Neural progenitor cell (in vitro differentiated cells): ENCODE data around the gene PSMB8. TPM values are rescaled to one million over a fixed set of nuclear protein-coding genes. Genes with fewer than 3 reads are reported as not detected.

Experiments used
- DNase-seq: peaks from one replicate; pipeline ENCODE4 v3.0.0-alpha.2; 2016; ENCODE audit warnings: low spot score
- H2AFZ ChIP-seq: fragments of 200-600 bp; sonication (generic); replicated peaks from 2 replicates; pipeline ENCODE4 v1.6.1; 2016; ENCODE audit warnings: antibody characterized with exemption
- H3F3A ChIP-seq: fragments of 200-600 bp; sonication (generic); 2 replicates; pipeline ENCODE4 v1.6.1; 2016; ENCODE audit warnings: antibody characterized with exemption, low read depth
- H3K27ac ChIP-seq: fragments of 200-600 bp; sonication (generic); 2 replicates; pipeline ENCODE4 v1.5.1; 2016; ENCODE audit warnings: mild to moderate bottlenecking
- H3K27me3 ChIP-seq: fragments of 200-600 bp; sonication (generic); 2 replicates; pipeline ENCODE4 v1.6.1; 2016; ENCODE audit warnings: mild to moderate bottlenecking, moderate library complexity
- H3K36me3 ChIP-seq: fragments of 200-600 bp; sonication (generic); 2 replicates; pipeline ENCODE4 v1.5.1; 2016
- H3K4me1 ChIP-seq: fragments of 200-600 bp; sonication (generic); 2 replicates; pipeline ENCODE4 v1.6.1; 2016; ENCODE audit warnings: mixed run types
- H3K4me2 ChIP-seq: fragments of 200-600 bp; sonication (generic); 2 replicates; pipeline ENCODE4 v1.6.1; 2016
- H3K4me3 ChIP-seq: fragments of 200-600 bp; sonication (generic); 2 replicates; pipeline ENCODE4 v1.5.1; 2016
- H3K79me2 ChIP-seq: fragments of 200-600 bp; sonication (generic); 2 replicates; pipeline ENCODE4 v1.6.1; 2016; ENCODE audit warnings: low read depth
- H3K9ac ChIP-seq: fragments of 200-600 bp; sonication (generic); 2 replicates; pipeline ENCODE4 v1.6.1; 2016
- H3K9me3 ChIP-seq: fragments of 200-600 bp; sonication (generic); 2 replicates; pipeline ENCODE4 v1.5.1; 2016; ENCODE audit warnings: low read depth
- H4K20me1 ChIP-seq: fragments of 200-600 bp; sonication (generic); 2 replicates; pipeline ENCODE4 v1.6.1; 2016; ENCODE audit warnings: low read depth
- H3K27ac Mint-ChIP-seq: 3 replicates; pipeline ENCODE4 v1.8.0; 2021; ENCODE audit warnings: mixed read lengths
- H3K27me3 Mint-ChIP-seq: 2 replicates; pipeline ENCODE4 v1.8.0; 2022; ENCODE audit warnings: low read depth, mild to moderate bottlenecking, inconsistent platforms, moderate library complexity, mixed read lengths; ENCODE audit not compliant: insufficient read depth
- H3K36me3 Mint-ChIP-seq: 3 replicates; pipeline ENCODE4 v1.8.0; 2021; ENCODE audit warnings: mixed read lengths
- H3K4me1 Mint-ChIP-seq: 3 replicates; pipeline ENCODE4 v1.8.0; 2021; ENCODE audit warnings: mixed read lengths
- H3K4me3 Mint-ChIP-seq: 3 replicates; pipeline ENCODE4 v1.8.0; 2021; ENCODE audit warnings: mild to moderate bottlenecking, moderate library complexity, mixed read lengths
- H3K9me3 Mint-ChIP-seq: 3 replicates; pipeline ENCODE4 v1.8.0; 2020; ENCODE audit warnings: mixed read lengths
- EZH2 ChIP-seq: fragments of 200-600 bp; sonication (generic); IDR thresholded peaks from 2 replicates; pipeline ENCODE4 v1.6.1; 2017; ENCODE audit warnings: antibody characterized with exemption, mild to moderate bottlenecking, moderate library complexity
- EZH2phosphoT487 ChIP-seq: fragments of 200-600 bp; sonication (generic); IDR thresholded peaks from 2 replicates; pipeline ENCODE4 v1.6.1; 2017; ENCODE audit warnings: antibody characterized with exemption
- total RNA-seq: library from RNA; depleted of rRNA; stranded (reverse); fragments of >200 nt; gene quantifications from 2 replicates; pipeline ENCODE4 v1.2.3, GENCODE V29; 2015; ENCODE audit warnings: low replicate concordance
- TF ChIP-seq, protein P1 (sequence below): fragments of 200-600 bp; sonication (generic); IDR thresholded peaks from 2 replicates; pipeline ENCODE4 v1.5.1; 2017; ENCODE audit warnings: antibody characterized with exemption, mild to moderate bottlenecking

The PSMB8 gene
- total RNA-seq, 1 donor from 2014 or later = 2.2 TPM

DNA sequence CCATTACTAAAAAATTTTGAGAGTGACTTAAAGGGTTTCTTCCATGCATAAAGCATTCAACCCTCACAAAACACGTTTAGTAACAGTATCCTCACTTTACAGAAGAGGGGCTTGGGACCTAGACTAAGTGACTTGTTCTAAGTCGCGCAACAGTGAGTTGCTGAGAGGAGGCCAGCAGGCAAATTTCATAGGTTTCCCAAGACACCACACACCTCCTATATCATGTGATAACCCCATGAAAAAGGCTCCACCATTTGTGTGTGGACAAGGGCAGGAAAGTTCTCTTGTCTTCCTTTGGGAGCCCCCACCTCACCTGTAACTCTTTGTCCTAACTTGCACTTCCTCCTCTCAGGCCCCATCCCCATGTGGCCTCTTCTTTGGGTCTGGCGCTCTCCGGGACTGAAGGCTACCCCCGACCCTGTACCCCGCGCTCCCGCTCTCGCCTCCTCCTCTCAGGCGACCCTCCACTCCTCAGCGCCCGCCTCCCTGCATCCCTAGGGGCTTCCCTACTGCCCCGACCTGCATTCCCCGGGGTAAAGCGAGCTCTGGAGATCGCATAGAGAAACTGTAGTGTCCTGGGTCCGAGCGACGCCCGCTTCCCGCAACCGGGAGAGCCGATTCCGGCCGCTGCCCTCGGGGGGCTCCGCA lies 392 bp downstream of the PSMB8 start:
- Histone ChIP-seq H3K9ac (no peak overlapping the region), H3K36me3 (no peaks in the 10 kb centered on the region), H3K4me2 (peak overlapping the region; percentile 91), H4K20me1 (no peaks in the 10 kb centered on the region), H3K79me2 (no peaks in the 10 kb centered on the region), H3K4me1 (peaks cover 4% of the 10 kb centered on the region), H3K4me3 (peak overlapping the region; percentile 50), H3K27ac (no peak overlapping the region), H3F3A (peaks cover 1% of the 10 kb centered on the region), H3K27me3 (peaks cover 56% of the 10 kb centered on the region), H3K9me3 (no peaks in the 10 kb centered on the region), H2AFZ (peak overlapping the region; percentile 84)
- peaks cover 54% of the 10 kb centered on the region for H3K27me3 Mint-ChIP-seq
- DNase-seq = no peak
- peak overlapping the region; percentile 90 for H3K4me3 Mint-ChIP-seq
- peak; percentile 89 for TF ChIP-seq EZH2
- peak; percentile 80 for TF ChIP-seq EZH2phosphoT487
- TF ChIP-seq, protein P1, sequence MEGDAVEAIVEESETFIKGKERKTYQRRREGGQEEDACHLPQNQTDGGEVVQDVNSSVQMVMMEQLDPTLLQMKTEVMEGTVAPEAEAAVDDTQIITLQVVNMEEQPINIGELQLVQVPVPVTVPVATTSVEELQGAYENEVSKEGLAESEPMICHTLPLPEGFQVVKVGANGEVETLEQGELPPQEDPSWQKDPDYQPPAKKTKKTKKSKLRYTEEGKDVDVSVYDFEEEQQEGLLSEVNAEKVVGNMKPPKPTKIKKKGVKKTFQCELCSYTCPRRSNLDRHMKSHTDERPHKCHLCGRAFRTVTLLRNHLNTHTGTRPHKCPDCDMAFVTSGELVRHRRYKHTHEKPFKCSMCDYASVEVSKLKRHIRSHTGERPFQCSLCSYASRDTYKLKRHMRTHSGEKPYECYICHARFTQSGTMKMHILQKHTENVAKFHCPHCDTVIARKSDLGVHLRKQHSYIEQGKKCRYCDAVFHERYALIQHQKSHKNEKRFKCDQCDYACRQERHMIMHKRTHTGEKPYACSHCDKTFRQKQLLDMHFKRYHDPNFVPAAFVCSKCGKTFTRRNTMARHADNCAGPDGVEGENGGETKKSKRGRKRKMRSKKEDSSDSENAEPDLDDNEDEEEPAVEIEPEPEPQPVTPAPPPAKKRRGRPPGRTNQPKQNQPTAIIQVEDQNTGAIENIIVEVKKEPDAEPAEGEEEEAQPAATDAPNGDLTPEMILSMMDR = no peak
- no peaks in the 10 kb centered on the region for H3K36me3 Mint-ChIP-seq
- H3K27ac Mint-ChIP-seq = no peak overlapping the region
- H3K9me3 Mint-ChIP-seq = no peaks in the 10 kb centered on the region
- H3K4me1 Mint-ChIP-seq = peaks cover 11% of the 10 kb centered on the region

DNA sequence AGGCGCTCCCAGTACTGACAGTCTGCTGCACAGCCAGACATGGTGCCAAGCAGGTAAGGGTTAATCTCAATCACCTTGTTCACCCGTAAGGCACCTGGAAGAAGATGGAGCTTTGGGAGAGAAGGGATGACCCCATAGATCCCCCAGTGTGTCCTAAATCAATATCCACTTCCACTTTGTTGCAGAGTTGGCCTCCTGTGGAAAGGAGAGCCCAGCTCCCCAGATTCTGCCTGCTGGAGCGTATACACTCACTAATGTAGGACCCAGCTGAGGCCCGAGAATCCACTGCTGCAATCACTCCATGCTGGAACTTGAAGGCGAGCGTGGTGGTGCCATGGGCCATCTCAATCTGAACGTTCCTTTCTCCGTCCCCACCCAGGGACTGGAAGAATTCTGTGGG lies 1.2 kb downstream of the PSMB8 start:
- Histone ChIP-seq H3K4me3 (no peak overlapping the region), H3K9ac (no peak overlapping the region), H2AFZ (no peak overlapping the region), H3K4me1 (peaks cover 7% of the 10 kb centered on the region), H3K79me2 (no peaks in the 10 kb centered on the region), H3K9me3 (no peaks in the 10 kb centered on the region), H3F3A (peaks cover 5% of the 10 kb centered on the region), H3K27ac (no peak overlapping the region), H3K4me2 (no peak overlapping the region), H4K20me1 (no peaks in the 10 kb centered on the region), H3K27me3 (peaks cover 56% of the 10 kb centered on the region), H3K36me3 (no peaks in the 10 kb centered on the region)
- Mint-ChIP-seq H3K4me1 (peaks cover 11% of the 10 kb centered on the region), H3K36me3 (no peaks in the 10 kb centered on the region), H3K4me3 (peak overlapping the region; percentile 90), H3K9me3 (no peaks in the 10 kb centered on the region), H3K27me3 (peaks cover 50% of the 10 kb centered on the region), H3K27ac (no peak overlapping the region)
- DNase-seq = no peak
- TF ChIP-seq EZH2 = no peak
- TF ChIP-seq, protein P1 = no peak
- TF ChIP-seq EZH2phosphoT487 = no peak

DNA sequence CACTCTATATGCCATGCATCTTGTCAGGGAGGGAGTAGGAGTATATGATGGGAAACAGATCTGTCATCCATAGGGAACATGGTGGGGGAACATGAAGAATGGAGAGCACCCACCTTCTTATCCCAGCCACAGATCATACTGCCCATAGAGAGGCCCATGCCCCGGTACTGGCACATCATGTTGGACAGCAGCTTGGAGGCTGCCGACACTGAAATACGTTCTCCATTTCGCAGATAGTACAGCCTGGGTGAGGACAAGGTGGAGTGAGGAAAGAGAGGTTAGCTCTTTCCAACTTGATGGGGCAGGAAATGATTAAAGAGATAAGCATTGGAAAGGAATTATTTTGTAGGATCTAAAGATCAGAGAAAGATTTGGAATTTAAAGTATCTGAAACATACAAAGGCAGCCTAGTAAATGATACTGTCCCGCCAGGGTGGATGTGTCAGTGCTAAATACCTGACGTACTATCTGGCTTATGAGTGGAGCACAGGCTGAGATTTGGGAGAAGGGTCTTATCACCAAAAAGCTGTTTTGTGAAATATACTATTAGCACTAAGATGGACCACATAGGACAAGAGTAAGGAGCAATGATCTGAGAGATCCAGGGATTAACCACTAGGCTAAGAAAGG lies 1.7 kb downstream of the PSMB8 start:
- DNase-seq = no peak
- Histone ChIP-seq H3K9me3 (no peaks in the 10 kb centered on the region), H3K79me2 (no peaks in the 10 kb centered on the region), H3K9ac (no peak overlapping the region), H3K4me3 (no peak overlapping the region), H3F3A (peaks cover 5% of the 10 kb centered on the region), H3K27me3 (peaks cover 56% of the 10 kb centered on the region), H3K36me3 (no peaks in the 10 kb centered on the region), H3K4me1 (peaks cover 8% of the 10 kb centered on the region), H4K20me1 (no peaks in the 10 kb centered on the region), H3K27ac (no peak overlapping the region), H2AFZ (no peak overlapping the region), H3K4me2 (no peak overlapping the region)
- Mint-ChIP-seq H3K4me3 (peak overlapping the region; percentile 31), H3K27me3 (peaks cover 50% of the 10 kb centered on the region), H3K27ac (no peak overlapping the region), H3K36me3 (no peaks in the 10 kb centered on the region), H3K4me1 (peaks cover 16% of the 10 kb centered on the region), H3K9me3 (no peaks in the 10 kb centered on the region)
- no peak for TF ChIP-seq EZH2phosphoT487
- TF ChIP-seq EZH2 = no peak
- TF ChIP-seq, protein P1 = no peak
